Measurements from ENCODE around the gene IER3IP1. TPM values are rescaled to one million over a fixed set of nuclear protein-coding genes. Genes with fewer than 3 reads are reported as not detected.
A peak's percentile ranks its signal among the peaks of the same experiment; 100 is the strongest.

Gene IER3IP1
- total RNA-seq, 1 experiment from 2014 or later, result 14.1 TPM

- Mint-ChIP-seq H3K9me3 (ENCODE audit: unreplicated experiment) (no peaks in the 10 kb centered on the region), H3K4me1 (ENCODE audit: insufficient read depth, unreplicated experiment) (no peaks in the 10 kb centered on the region), H3K27me3 (ENCODE audit: insufficient read depth, unreplicated experiment) (no peaks in the 10 kb centered on the region), H3K4me3 (ENCODE audit: unreplicated experiment) (no peak overlapping the region), H3K27ac (ENCODE audit: low read depth, unreplicated experiment) (no peak overlapping the region), H3K36me3 (ENCODE audit: insufficient read depth, unreplicated experiment) (no peaks in the 10 kb centered on the region)
- TF ChIP-seq, protein P1, sequence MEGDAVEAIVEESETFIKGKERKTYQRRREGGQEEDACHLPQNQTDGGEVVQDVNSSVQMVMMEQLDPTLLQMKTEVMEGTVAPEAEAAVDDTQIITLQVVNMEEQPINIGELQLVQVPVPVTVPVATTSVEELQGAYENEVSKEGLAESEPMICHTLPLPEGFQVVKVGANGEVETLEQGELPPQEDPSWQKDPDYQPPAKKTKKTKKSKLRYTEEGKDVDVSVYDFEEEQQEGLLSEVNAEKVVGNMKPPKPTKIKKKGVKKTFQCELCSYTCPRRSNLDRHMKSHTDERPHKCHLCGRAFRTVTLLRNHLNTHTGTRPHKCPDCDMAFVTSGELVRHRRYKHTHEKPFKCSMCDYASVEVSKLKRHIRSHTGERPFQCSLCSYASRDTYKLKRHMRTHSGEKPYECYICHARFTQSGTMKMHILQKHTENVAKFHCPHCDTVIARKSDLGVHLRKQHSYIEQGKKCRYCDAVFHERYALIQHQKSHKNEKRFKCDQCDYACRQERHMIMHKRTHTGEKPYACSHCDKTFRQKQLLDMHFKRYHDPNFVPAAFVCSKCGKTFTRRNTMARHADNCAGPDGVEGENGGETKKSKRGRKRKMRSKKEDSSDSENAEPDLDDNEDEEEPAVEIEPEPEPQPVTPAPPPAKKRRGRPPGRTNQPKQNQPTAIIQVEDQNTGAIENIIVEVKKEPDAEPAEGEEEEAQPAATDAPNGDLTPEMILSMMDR (IDR thresholded peaks at IDR 0.05; ENCODE audit: unreplicated experiment), result no peak
- DNase-seq (ENCODE audit: unreplicated experiment), result no peak
- ChIA-PET POLR2A (interaction anchor here (0.7 to 1.1 kb wide), 2 partner anchors 9 to 22 kb away, joined by 3 to 5 read pairs; partner anchors contain the start of gene HDHD2), CTCF (interaction anchor here (1.2 kb wide), 1 partner anchor 32 kb away, joined by 4 read pairs; no protein-coding TSS in a partner anchor)
- intact Hi-C loops (cut with micrococcal nuclease), result no loop called here
- no TSS peak for BruUV-seq (replicated peaks)
These were observed 3.7 kb downstream of the IER3IP1 start for GRCh38 chr18:47172476-47172875.

DNA sequence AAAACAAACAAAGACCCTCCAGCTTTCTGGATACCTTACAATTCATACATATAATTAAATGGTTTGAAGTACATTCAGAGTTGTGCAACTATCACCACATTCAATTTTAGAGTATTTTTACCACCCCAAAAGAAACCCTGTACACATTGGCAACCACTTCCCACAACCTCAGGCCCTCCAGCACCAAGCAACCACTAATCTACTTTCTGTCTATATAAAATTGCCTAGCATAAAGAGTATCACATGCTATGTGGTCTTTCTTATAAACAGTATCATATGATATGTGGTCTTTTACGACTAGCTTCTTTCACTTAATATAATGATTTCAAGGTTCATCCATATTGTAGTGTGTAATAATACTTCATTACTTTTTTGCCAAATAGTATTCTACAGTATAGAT is 7.3 kb downstream of the IER3IP1 start:
- ChIA-PET CTCF (interaction anchor here (0.9 to 1.6 kb wide), 2 partner anchors 18 to 580 kb away, joined by 3 to 4 read pairs; partner anchors contain the start of gene HDHD2), POLR2A (interaction anchor here (0.6 to 2.9 kb wide), 2 partner anchors 19 to 22 kb away, joined by 3 to 23 read pairs; partner anchors contain the start of gene HDHD2)
- Mint-ChIP-seq H3K4me3 (ENCODE audit: unreplicated experiment) (no peak overlapping the region), H3K27me3 (ENCODE audit: insufficient read depth, unreplicated experiment) (no peaks in the 10 kb centered on the region), H3K36me3 (ENCODE audit: insufficient read depth, unreplicated experiment) (peaks cover 6% of the 10 kb centered on the region), H3K9me3 (ENCODE audit: unreplicated experiment) (no peaks in the 10 kb centered on the region), H3K27ac (ENCODE audit: low read depth, unreplicated experiment) (no peak overlapping the region), H3K4me1 (ENCODE audit: insufficient read depth, unreplicated experiment) (no peaks in the 10 kb centered on the region)
- intact Hi-C loops (cut with micrococcal nuclease), result no loop called here
- no TSS peak for BruUV-seq (replicated peaks)
- no peak for DNase-seq (ENCODE audit: unreplicated experiment)
- TF ChIP-seq, protein P1 (IDR thresholded peaks at IDR 0.05; ENCODE audit: unreplicated experiment), result no peak

GRCh38 chr18:47168509-47168908 is 7.7 kb downstream of the IER3IP1 start:
- Mint-ChIP-seq H3K9me3 (ENCODE audit: unreplicated experiment) (no peaks in the 10 kb centered on the region), H3K4me1 (ENCODE audit: insufficient read depth, unreplicated experiment) (no peaks in the 10 kb centered on the region), H3K27me3 (ENCODE audit: insufficient read depth, unreplicated experiment) (no peaks in the 10 kb centered on the region), H3K27ac (ENCODE audit: low read depth, unreplicated experiment) (no peak overlapping the region), H3K4me3 (ENCODE audit: unreplicated experiment) (no peak overlapping the region), H3K36me3 (ENCODE audit: insufficient read depth, unreplicated experiment) (peaks cover 6% of the 10 kb centered on the region)
- POLR2A ChIA-PET, result interaction anchor here (0.6 to 2.9 kb wide), 2 partner anchors 18 to 22 kb away, joined by 3 to 23 read pairs; partner anchors contain the start of gene HDHD2
- intact Hi-C loops (cut with micrococcal nuclease), result no loop called here
- CTCF ChIA-PET, result interaction anchor here (0.9 to 1.6 kb wide), 2 partner anchors 18 to 580 kb away, joined by 3 to 4 read pairs; partner anchors contain the start of gene HDHD2
- TF ChIP-seq, protein P1 (IDR thresholded peaks at IDR 0.05; ENCODE audit: unreplicated experiment), result no peak
- no TSS peak for BruUV-seq (replicated peaks)
- DNase-seq (ENCODE audit: unreplicated experiment), result no peak

GRCh38 chr18:47166294-47166693 is 9.9 kb downstream of the IER3IP1 start:
- H3K27ac Mint-ChIP-seq (ENCODE audit: low read depth, unreplicated experiment), result peak overlapping the region; percentile 42
- H3K4me1 Mint-ChIP-seq (ENCODE audit: insufficient read depth, unreplicated experiment), result peaks cover 4% of the 10 kb centered on the region
- ChIA-PET CTCF (no interaction called here), POLR2A (interaction anchor here (2.2 to 5.4 kb wide), 2 partner anchors 10 to 16 kb away, joined by 9 to 61 read pairs; partner anchors contain the start of gene HDHD2)
- no peak for DNase-seq (ENCODE audit: unreplicated experiment)
- TF ChIP-seq, protein P1 (IDR thresholded peaks at IDR 0.05; ENCODE audit: unreplicated experiment), result no peak
- H3K9me3 Mint-ChIP-seq (ENCODE audit: unreplicated experiment), result no peaks in the 10 kb centered on the region
- intact Hi-C loops (cut with micrococcal nuclease), result no loop called here
- H3K4me3 Mint-ChIP-seq (ENCODE audit: unreplicated experiment), result no peak overlapping the region
- no TSS peak for BruUV-seq (replicated peaks)
- peaks cover 6% of the 10 kb centered on the region for H3K36me3 Mint-ChIP-seq (ENCODE audit: insufficient read depth, unreplicated experiment)
- H3K27me3 Mint-ChIP-seq (ENCODE audit: insufficient read depth, unreplicated experiment), result no peaks in the 10 kb centered on the region
